AG04449 (cell line): ENCODE data around the gene DPM1.

Experiments
- CTCF ChIA-PET: fragments of 350-600 bp; formaldehyde crosslinking; extraction: SDS; loops from one replicate; lab custom pipeline; 2021; ENCODE audit warnings: antibody characterized with exemption; lab: Yijun Ruan, JAX
- POLR2A ChIA-PET: fragments of 400-600, 350-600 bp; formaldehyde crosslinking; extraction: SDS; loops from one replicate; lab custom pipeline; 2020; ENCODE audit warnings: antibody characterized with exemption, inconsistent platforms; lab: Yijun Ruan, JAX
- DNase-seq: peaks from one replicate; pipeline ENCODE4 v3.0.0-alpha.2; 2010; ENCODE audit warnings: low read depth, low spot score
- H3K4me3 ChIP-seq: 2 replicates; pipeline ENCODE4 v1.5.1; 2011; ENCODE audit warnings: low read depth, mild to moderate bottlenecking, control low read depth, low read length
- TF ChIP-seq, protein P1 (sequence below): IDR thresholded peaks from one replicate; pipeline ENCODE4 v1.5.1; 2011; ENCODE audit warnings: mild to moderate bottlenecking, moderate library complexity, low read length, control low read depth, inconsistent platforms; ENCODE audit not compliant: insufficient read depth; ENCODE audit errors: missing control alignments

Gene DPM1

GRCh38 chr20:50957798-50958614 is at the start of gene DPM1:
DPM1 (minus strand) TSS chr20:50958532; CDS start chr20:50958523, 9 bp downstream.
- TF ChIP-seq, protein P1, sequence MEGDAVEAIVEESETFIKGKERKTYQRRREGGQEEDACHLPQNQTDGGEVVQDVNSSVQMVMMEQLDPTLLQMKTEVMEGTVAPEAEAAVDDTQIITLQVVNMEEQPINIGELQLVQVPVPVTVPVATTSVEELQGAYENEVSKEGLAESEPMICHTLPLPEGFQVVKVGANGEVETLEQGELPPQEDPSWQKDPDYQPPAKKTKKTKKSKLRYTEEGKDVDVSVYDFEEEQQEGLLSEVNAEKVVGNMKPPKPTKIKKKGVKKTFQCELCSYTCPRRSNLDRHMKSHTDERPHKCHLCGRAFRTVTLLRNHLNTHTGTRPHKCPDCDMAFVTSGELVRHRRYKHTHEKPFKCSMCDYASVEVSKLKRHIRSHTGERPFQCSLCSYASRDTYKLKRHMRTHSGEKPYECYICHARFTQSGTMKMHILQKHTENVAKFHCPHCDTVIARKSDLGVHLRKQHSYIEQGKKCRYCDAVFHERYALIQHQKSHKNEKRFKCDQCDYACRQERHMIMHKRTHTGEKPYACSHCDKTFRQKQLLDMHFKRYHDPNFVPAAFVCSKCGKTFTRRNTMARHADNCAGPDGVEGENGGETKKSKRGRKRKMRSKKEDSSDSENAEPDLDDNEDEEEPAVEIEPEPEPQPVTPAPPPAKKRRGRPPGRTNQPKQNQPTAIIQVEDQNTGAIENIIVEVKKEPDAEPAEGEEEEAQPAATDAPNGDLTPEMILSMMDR = no peak
- no peak for DNase-seq
- peak within 1 kb of the TSS; percentile 98 for H3K4me3 ChIP-seq
- POLR2A ChIA-PET = interaction anchor here (0.8 to 2.1 kb wide), 9 partner anchors 9 to 167 kb away, joined by 3 to 18 read pairs (median 6); partner anchors contain the start of genes ADNP and BCAS4
- CTCF ChIA-PET = interaction anchor here (0.9 to 4.2 kb wide), 8 partner anchors 10 to 169 kb away, joined by 3 to 33 read pairs (median 5); partner anchors contain the start of gene BCAS4

DNA sequence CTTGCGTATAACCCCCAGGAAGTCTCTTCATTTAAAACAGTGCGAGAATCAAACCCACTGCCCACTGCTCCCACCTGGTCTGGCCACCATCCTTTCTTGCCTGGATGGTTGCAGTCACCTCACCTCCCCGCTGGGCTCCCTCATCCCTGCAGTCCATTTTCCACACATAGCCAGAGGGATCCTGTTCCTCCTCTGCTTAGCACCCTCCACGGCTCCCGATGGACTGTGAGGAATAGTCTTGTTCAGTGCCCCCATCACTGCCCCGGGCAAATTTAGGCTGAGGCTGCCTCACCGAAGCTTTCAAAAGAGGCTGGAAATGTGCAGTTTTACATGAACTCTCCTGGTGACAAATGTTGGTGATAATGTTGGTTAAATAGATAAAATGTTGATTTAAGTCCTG is 46.9 kb upstream of the DPM1 start:
- no peak overlapping the region for H3K4me3 ChIP-seq
- TF ChIP-seq, protein P1 = no peak
- ChIA-PET CTCF (interaction anchor here (1.1 to 6.2 kb wide), 5 partner anchors 10 to 302 kb away, joined by 3 to 69 read pairs (median 9); no protein-coding TSS in a partner anchor), POLR2A (no interaction called here)
- DNase-seq = no peak

DNA sequence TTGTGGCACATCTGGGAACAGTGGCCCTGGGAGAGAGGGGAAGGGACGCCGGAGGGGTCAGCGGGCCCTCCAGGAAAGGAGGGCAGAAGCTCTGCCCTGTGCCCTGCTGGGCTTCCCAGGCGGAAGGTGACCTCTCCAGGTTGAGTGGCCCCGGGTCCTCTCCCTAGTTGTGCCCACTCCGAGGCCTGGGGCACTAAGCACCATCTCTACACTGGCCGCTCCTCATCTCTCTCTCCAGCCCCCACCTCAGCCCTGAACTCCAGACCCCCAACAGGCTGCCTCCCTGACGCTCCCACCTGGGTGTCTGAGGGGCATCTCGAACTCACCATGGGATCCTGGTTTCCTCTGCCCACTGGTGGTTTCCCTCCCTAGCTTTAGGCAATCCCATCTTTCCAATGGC is 46.4 kb upstream of the DPM1 start:
- TF ChIP-seq, protein P1 = no peak
- ChIA-PET CTCF (interaction anchor here (3.0 to 6.2 kb wide), 3 partner anchors 10 to 302 kb away, joined by 9 to 69 read pairs (median 22); no protein-coding TSS in a partner anchor), POLR2A (no interaction called here)
- no peak overlapping the region for H3K4me3 ChIP-seq
- no peak for DNase-seq

DNA sequence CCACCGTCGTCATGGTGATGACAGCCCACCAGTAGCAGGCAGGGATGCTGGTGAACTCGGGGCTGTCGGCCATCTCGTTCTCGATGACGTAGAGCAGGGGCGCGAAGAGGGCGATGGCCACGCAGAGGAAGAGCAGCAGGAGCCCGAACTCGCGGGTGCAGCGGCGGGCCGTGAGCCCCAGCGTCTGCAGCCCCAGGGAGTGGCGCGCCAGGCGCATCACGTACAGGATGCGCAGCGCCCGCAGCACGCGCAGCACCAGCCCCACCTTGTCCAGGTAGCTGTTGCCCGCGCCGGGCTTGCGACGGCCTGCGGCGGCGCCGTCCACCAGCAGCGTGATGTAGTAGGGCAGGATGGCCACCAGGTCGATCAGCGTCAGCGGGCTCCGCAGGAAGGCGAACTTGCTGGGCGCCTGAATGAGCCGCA is 46.0 kb upstream of the DPM1 start:
- POLR2A ChIA-PET = no interaction called here
- no peak overlapping the region for H3K4me3 ChIP-seq
- no peak for DNase-seq
- TF ChIP-seq, protein P1 = no peak
- CTCF ChIA-PET = interaction anchor here (2.1 to 6.2 kb wide), 2 partner anchors 11 to 17 kb away, joined by 9 to 69 read pairs; no protein-coding TSS in a partner anchor

GRCh38 chr20:51003753-51004152 is 45.4 kb upstream of the DPM1 start:
- H3K4me3 ChIP-seq = no peak overlapping the region
- ChIA-PET CTCF (interaction anchor here (0.9 to 6.2 kb wide), 3 partner anchors 11 to 230 kb away, joined by 4 to 69 read pairs (median 9); no protein-coding TSS in a partner anchor), POLR2A (no interaction called here)
- TF ChIP-seq, protein P1 = no peak
- no peak for DNase-seq

DNA sequence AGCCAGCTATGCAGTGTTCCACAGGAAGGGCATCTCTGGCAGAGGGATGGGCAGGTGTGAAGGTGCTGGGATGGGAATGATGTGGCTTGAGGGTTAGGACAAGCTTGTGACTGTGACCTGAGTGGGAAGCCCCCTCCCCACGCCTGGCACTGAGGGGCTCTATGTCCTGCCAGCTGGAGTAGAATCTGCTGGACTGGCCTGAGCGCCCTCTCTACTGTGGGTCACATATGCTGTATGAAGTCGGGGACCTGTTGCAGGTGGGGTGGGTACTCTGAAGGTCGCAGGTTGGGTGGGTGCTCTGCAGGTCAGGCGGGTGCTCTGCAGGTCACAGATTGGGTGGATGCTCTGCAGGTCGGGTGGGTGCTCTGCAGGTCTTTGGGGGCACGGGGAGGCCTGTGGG is 44.3 kb upstream of the DPM1 start:
- no peak overlapping the region for H3K4me3 ChIP-seq
- CTCF ChIA-PET = interaction anchor here (1.0 to 6.2 kb wide), 3 partner anchors 10 to 15 kb away, joined by 6 to 69 read pairs (median 9); no protein-coding TSS in a partner anchor
- POLR2A ChIA-PET = no interaction called here
- no peak for DNase-seq
- TF ChIP-seq, protein P1 = no peak
